NCI-H2029 (cell line): ENCODE data around the gene TMCC1.
"Not testable (repeated sequence)": the region's sequence is repeated elsewhere in the genome, so short reads cannot be mapped to it uniquely, and the experiment has no call there.

Source experiments
- DNase-seq: peaks from one replicate; lab custom pipeline; 2025; lab: John Stamatoyannopoulos, UW

The TMCC1 gene

DNA sequence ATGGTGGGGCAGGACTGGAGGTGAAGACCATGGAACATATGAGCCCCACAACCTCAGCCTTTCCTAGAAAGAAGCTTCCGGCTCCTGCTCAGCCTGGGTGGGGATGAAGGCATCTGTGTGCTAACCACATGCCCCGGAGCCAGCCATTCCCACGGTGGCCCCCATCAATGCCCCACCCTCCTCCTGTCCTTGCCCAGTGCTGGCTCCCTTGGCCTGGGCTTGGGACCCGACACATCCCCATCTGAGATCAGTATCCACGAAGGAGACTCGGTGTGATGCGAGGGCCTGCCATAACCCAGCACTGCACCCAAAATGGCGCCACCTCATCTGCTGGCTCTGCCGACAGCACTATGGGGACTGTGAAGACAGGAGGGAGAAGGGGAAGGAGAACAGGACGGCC, 270.6 kb downstream of the TMCC1 start:
- DNase-seq: no peak

DNA sequence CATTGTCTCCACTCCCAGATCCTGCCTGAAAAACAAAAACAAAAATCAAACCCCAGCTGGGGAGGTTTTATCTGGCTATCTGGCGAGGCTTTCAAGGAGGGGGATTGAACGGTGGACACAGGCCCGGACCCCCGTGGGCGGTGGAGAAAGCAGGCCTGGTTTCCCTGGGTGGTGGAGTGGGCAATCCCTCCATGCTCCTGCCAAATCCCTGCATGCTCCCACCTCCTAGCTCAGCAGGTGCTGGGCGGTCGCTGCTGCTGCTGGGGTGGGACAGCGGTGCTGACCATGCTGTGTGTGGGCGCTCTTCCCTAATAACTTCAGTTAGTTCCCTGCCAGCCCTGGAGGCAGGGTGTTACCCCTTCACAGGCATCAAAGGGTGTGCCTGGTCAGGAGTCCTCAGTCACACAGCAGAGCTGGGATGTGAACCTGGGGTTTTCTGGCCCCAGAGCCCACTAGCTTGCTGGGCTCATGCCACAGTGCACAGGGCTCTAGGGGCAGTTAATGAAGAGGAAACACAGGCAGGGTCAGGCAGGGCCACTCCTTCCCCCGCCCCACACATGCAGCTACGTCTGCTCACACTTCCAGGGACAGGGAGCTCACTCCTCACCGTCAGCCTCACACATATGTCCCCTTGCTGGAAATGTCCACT, 271.2 kb downstream of the TMCC1 start:
- no peak for DNase-seq

DNA sequence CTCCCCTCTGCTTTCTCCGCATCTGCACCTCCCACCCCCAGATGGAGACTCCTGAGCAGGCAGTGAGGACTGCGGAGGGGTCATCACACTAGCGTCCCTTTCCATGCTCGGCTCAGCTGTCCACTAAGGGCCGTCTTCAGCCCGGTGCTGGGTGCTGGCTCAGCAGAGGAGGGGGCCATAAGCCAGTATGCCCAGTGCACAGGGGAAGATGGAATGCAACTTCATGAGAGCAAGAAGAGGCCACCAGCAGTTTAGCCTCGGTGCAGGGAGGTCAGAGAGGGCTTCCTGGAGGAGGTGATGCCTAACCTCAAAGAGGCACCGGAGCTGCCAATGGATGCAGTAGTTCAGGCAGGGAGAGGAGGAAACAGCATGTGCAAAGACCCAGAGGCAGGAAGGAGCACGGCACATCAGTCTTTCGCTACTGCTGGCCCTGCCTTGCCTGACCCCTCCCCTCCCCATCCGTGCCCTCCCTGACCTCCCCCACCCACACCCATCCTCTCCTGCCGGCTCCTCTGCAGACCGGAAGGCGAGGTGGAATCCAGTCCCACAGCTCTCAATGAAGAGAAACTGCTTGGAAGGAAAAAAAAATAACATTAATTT, 271.8 kb downstream of the TMCC1 start:
- no peak for DNase-seq

DNA sequence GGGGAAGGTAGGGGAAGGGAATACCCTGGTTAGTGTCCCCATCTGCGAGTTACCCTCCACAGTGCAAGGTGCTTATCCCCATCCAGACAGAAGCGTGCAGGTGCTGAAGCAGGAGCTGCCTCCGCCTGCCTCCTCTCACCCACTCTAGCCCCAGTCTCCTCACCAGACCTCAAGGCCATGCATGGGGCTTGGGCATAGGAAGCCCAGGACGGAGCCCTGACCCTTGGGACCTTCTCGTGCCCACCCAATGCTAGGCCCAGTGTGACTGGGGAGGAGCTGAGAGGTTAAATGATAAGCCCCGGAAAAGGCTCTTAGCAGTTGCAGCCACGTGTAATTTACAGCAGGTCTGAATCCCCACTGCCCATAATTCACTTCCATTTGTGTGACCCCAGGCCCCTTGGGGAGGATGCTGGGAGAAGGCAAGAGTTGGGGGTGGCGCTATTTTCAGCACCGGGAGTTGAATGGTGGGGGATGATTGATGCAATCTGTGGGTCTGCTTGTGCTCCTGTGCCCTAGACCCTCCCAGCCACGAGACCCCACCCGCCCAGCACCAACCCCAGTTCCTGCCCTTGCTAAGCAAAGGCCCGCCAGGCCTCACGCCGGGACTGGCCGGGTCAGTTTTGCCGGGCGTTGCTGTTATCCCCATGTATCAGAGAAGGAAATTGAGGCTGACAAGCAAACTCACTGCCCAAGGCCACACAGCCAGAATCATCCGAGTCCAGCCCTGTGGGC, 272.5 kb downstream of the TMCC1 start:
- no peak for DNase-seq

DNA sequence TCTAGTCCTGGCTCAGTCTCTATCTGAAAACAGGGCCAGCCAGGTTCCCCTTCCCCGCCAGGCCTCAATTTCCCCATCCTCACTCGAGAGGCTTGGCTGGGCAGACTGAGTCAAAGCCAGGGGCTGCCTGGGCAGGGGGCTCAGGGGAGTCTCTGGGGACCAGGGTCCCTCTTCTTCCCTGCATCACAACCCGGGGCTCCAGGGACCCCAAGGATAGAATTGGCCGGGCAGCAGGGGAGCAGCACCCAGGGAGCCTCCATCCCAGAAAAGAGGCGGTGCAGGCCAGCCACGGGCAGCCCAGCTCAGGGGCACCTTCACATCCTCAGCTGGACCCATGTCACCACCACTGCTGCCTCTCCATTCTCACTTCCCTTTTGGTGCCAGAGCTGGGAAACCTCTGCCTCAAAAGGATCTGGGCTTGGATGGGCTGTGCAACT, 273.8 kb downstream of the TMCC1 start:
- no peak for DNase-seq

DNA sequence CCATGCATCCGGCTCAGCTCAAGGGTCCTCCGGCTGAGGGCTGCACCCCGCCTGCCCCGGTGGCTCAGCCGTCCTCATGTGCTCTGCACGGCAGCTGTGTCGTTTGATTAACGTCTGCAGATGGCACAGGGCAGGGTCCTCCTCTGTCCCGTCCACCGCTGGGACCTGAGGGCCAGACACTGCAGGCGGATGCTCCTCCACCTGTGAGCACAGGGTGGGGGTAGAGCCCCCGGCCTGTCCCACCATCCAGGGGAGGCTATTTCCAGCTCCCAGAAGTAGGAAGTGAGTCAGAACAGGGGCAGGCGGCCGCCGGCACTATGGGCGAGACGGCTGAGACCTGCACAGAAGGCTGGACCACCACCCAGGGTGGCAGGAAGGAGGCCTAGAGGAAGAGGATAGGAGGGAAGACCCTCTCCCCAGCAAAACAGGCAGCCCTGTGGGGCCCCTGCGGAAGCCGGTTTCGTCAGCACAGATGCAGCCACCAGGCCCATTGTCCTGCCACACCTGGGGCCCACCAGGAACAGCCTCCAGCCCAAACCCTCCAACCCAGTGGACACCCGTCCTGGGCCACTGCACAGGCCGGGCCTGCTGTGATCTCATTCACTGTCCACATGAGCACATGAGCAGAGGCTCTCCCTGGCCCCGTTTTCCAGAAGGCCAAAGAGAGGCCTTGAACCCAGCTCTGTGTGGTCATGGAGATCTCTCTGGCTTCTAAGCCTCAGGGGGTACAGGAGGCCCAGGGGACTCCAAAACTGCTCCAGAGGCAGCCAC, 274.4 kb downstream of the TMCC1 start:
- DNase-seq: no peak

DNA sequence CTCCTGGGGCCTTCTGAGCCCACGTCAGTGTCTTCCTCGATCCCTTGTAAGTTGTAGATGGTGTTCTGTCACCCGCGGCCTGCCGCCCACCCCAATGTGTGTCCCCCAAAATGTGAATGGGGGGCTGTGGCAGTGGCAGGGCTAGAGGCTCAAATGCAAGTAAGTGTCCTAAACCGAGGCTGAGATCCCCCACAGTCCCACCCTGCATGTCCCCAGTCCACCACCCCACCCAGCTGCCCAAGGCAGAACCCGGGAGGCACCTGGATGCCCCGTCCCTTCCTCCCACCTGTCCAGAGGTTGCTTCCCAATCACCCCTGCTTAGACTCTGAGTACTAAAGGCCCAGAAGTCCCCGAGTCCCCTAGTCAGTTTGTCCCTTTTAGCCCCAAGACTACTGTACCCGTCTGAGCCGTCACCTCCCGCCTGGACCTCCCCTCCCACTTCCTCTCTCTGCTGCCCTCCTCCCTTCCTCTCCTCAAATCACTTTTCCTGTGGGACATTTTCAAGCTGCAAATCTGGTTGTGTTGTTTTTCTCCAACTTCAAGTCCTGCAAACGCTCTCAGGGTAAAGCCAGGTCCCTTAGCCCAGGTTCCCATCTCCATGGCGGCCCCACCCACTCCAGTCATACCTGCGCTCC, 275.2 kb downstream of the TMCC1 start:
- no peak for DNase-seq

DNA sequence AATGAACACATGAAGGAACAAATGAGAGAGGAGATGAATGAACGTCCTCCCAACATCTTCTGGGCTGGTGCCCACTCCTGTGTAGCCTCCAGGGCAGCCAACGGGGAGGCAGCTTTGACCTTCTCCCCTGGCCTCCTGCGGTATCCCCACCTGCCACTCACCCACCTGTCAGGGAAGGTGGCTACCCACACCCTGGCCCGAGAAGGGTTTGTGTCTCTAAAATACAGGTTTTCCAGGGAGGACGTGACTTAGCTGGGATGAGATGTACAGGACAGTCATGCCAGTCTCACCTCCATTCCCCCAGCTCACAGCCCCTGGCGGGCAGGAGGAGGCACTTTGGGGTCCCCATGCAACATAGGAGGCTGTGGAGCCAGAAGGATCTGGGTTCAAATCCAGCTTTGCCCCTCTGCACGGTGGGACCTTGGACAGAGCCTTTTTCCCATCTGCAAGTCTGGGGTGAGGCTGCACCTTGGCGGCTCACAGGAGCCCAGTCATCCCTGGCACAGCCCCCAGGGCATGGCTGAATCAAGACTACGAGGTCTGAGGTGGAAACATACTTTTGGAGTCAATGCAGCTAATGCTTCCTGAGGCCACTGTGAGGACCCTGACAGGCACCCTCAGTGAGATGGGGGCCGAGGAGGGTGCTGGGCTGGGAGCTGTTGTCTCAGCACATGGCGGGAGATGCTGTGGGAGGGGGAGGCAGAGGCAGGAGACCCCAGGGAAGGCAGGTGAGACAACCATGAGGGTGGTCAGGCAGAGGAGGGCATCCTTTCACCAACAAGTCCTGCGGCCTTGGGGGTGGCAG, 275.9 kb downstream of the TMCC1 start:
- no peak for DNase-seq

DNA sequence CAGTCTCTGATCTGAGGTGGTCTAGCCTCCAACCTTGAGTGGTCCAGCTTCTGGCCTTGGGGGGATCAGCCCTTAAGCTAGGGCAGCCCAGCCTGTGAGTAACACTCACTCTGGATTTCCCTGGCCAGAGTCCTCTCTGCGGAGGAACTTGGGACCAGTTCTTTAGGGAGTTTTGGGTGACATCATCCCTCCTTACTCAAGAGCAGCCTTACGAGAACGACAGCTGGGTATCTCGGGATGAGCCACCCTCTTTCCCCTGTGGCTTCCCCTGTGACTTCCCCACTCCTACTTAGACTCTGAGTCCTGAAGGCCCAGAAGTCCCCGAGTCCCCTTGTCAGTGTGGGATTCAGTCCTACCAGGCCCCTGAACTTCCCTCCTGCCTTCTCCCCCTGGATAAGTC, 276.8 kb downstream of the TMCC1 start:
- no peak for DNase-seq

DNA sequence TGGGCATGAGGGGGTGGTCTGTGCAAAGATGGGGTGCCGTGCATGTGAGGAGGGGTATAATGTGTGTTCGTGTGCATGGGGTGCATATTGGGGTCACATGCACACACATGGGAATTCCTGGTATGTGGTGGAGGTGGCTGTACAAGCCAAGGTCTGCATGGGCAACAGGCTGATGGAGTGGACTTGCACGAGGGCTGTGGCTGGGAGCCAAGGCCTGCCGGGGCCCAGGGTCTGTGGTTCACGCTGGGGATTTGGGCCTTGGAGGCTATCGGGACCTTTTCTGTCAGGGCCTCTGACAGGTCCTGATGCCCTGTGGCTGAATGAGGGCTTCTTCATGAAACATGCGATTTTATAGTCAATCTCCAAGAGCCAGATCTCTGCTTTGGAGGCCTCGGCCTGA, 277.2 kb downstream of the TMCC1 start:
- no peak for DNase-seq

DNA sequence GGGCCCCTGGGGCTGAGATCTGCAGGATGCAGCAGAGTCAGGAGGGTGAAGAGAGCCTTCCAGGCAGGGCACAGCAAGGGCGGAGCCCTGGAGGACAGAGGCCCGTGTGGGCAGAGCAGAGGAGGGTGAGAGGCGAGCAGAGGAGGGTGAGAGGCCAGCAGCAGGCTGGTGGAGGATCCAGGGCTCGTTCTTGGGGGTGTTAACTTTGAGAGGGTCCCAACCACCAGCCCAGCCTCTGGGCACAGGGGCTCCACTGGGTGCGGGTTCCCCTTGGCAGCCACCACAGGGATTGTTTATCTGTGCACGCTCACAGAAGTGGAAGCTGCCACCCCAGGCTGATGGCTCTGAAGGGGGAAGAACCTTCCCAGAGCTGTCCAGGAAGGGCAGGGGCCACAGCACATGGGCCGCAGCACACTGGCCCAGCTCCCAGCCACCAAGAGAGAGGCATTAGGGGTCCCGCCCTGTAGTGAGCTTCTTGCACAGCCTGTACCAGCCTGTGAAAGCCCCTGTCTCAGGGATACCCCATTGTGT, 277.7 kb downstream of the TMCC1 start:
- no peak for DNase-seq

DNA sequence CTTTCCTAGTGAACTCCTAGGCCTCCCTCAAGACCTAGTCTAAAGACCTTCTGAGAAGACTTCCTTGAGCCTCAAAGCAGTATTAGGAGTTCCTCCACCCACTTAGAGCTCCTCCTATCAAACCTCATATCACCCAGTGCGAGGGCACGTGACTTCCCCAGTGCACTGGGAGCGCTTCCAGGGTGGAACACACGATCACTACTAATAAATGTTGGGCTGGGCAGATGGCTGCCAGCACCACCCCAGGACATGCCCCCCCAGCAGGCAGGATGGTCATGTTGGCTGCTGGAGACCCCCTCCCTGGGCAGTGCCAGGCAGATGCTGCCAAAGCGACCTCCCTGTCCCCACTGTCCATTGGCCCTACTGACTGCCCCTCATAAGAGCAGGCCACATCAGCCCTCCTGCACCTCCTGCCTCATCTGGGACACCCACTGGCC, 278.6 kb downstream of the TMCC1 start:
- DNase-seq: no peak

DNA sequence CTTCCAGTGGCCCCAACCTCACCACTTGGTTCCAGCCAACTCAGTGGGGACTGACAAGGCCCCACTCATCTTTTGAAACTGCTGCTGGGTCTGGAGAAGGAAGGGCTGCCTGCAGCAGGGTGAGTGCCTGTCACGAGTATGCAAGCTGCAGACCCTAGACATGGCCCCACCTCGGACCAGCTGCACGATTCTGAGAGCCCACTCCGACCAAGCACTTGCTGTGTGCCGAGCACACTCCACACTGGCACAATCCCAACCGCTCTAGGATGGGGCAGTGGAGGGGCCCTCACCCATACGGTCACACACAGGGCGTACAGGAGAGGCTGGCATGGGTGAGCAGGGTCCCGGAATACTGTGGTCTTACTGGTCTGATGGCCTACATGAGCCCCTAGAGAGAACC, 279.1 kb downstream of the TMCC1 start:
- DNase-seq: no peak

DNA sequence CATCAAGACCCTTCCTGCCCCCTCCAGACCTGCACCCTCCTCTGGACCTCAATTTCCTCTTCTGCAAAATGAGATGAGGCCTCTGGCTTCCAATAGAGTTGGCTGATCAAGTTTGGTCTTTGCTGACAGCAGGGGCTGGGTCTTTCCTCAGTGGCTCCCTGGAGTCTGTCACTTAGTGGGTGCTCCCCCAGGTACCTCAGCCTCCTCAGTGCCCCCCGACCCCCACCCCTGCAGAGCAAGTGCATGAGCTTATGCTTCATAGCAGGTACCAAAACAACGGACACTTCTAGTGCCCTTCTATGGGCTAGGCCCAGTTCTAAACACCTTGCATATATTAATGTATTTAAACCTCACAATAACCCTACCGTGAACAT, 280.2 kb downstream of the TMCC1 start:
- no peak for DNase-seq

DNA sequence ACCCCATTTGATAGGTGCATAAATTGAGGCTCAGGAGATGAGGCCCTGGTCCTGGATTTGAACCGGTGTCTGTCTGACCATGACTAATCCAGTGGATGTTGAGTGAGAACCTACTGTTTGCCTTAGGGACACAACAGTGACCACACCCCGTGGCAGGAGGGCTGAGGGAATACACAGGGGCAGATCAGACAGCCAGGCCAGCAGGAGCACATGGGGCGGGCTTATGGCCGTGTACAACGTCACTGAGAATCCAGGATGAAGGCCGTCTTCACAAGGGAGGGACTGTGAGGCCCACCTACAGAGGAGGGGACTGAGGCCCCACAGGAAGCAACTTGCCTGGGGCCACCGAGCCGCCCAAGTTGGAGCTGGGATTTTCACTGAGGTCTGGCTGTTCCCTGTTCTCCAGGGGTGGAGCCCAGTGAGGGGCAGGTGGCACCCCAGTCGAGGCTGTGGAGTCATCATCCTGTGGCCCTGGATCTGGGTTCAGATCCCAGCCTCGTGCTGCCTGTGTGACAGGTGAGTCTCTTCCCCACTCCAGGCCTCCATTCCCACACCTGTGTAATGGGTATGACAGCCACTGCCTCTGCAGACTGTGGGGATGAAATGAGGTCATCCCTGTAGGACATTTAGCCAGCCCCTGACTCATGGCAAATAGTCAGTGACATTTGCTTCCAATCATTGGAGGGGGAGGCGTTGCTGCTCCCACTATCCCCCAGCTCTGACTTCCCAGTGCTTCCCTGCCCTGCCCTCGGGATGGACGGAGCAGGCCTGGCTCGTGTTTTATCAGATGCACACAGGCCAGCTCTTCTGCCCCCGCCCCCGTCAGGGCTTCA, 280.8 kb downstream of the TMCC1 start:
- no peak for DNase-seq

DNA sequence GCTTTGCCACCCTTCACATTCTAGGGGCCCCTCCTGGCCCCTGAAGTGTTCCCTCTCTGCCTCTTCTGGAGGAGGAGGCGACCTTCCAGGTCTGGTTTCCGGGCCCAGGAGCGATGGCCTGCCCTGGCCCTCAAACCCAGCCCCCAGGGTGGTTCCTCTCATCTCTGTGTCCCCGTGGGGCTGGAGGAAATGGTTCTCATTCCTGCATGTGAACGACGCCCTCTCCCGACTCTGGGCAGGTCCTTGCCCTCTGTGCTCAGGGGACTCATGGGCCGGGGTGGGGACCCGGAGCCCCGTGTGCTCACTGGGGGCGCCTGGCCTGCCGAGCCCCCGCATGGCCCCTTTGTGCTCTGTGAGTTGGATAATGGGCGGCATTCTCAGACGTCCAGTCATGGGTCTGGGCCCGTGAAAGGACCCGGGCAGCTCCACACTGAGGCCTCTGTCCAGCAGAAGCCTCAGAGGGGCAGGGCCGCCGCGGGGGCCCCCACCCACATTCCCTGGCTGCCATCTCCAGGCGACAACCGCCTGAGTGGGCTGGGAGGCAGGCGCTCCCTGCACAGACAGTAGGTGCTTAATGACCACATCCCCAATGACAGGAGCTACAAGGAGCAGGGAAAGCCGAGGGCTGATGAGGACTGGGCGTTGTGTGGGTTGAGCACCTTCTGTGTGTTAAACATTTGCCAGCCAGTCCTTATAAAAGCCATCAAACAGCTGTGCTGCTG, 281.5 kb downstream of the TMCC1 start:
- no peak for DNase-seq

DNA sequence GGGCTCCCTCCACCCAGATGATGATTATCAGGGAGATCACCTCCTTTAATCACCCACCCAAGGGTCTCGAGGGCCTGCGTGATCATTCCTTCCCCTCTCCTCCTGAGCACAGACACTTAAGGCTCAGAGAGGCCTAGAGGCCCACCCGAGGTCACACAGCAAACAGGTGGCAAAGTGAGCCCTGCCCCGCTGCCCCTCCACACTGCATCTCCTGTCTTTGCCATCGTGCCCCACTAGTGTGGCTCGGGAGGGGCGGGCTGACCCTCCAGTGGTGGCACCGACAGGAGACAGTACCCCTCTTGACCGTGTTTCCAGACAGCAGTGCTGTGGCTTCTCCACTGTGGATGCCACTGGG, 282.1 kb downstream of the TMCC1 start:
- DNase-seq: no peak

DNA sequence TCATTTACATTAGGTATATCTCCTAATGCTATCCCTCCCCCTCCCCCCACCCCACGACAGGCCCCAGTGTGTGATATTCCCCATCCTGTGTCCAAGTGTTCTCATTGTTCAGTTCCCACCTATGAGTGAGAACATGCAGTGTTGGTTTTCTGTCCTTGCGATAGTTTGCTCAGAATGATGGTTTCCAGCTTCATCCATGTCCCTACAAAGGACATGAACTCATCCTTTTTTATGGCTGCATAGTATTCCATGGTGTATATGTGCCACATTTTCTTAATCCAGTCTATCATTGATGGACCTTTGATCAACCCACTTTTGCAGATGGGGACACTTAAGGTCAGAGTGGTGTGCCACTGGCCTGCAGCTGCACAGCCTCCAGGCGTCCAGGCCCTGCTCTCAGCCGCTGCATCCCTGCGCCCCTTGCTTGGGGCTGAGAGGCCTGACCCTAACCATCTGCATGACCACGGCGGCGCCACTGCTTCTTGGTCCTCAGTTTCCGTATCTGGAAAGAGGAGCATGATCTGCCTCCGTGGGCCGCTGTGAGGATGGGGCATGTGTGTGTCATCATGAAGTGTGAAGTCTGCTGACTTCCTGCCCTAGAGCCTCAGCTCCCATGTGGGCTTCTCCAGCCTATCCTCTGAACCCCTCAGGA, 282.6 kb downstream of the TMCC1 start:
- DNase-seq: not testable (repeated sequence)

DNA sequence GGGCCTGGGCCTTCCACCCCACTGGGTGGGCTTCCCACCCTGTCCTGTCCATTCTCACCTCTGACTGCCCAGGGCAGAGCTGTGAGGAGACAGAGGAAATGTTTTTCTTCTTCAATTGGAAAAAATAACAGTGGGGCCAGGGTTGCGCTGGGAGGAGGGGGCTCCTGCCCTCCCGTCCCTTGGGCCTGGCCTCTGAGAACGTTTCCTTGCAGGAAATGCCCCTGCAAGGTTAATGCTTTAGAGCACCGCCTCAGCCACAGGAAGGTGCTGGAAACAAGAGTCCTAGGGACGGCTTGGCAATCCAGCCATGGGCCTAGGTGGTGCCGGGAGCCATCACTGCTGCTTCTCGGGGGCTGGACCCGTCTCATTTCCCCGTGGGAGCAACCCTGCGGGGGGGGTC, 283.2 kb downstream of the TMCC1 start:
- no peak for DNase-seq
